Glomerular endothelial cell (primary cell): ENCODE data around the gene UBXN6. TPM values are rescaled to one million over a fixed set of nuclear protein-coding genes. Genes with fewer than 3 reads are reported as not detected.

Source experiments
- DNase-seq: peaks from one replicate; pipeline ENCODE4 v3.0.0-alpha.2; 2011; ENCODE audit warnings: low read depth, low spot score; ENCODE audit errors: extremely low read depth
- total RNA-seq: library from RNA; depleted of rRNA; stranded (reverse); fragments of >200 nt; gene quantifications from 2 replicates; pipeline ENCODE4 v1.2.3, GENCODE V29; 2015

UBXN6 gene
- total RNA-seq, 1 donor from 2014 or later = 91.1 TPM

- no peak for DNase-seq
Measured at GRCh38 chr19:4443188-4443587, 14.4 kb downstream of the UBXN6 start.

DNA sequence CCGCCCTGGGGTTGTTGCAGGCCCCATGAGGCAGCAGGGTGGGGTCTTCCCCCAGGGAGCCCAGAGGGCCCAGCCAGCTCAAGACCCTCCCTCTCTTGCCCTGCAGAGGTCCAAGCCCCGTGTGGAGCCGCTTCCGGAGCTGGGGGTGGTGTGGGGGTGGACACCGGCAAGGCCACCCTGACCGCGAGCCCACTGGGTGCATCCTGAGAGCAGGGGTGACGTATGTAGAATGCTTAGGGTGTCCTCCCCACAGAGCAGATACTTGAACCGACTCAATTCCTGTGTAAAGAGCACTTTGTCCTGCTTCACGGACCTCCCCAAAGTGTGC lies 14.8 kb downstream of the UBXN6 start:
- DNase-seq = no peak

- DNase-seq = no peak
Measured at GRCh38 chr19:4441994-4442818, 15.4 kb downstream of the UBXN6 start.

DNA sequence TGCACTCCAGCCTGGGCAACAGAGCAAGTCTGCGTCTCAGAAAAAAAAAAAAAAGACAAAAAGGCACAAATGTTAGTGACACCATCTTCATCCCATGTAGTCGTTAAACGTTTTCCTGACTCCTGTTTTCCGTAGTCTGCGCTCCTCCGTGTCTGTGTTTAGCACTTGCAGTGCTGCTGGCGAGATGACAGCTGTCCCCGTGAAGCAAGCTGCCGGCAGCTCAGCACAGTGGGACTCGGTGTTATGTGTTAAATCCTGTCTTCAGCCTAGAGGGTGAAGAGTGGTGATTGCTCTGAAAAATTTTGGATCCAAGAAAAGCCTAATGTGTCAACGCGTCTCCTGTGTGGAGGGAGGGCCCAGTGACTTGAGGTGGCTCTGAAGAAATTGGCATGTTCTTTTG lies 18.4 kb downstream of the UBXN6 start:
- DNase-seq = no peak

DNA sequence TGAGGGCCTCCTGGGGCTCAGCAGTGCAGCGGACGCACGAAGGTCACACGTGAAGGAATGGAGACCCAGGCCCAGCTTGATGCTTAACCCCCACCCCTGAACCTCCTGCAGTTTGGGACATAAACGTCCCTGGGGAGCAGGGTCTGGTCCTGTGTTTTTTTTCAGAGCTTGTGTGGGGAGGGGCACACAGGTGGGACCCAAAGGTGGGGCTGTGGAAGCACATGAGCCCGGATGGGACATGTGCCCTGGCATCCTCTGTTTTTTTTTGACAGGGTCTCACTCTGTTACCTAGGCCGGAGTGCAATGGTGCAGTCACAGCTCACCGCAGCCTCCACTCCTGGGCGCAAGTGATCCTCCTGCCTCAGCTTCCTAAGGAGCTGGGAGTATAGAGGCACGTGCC lies 20.5 kb downstream of the UBXN6 start:
- no peak for DNase-seq

DNA sequence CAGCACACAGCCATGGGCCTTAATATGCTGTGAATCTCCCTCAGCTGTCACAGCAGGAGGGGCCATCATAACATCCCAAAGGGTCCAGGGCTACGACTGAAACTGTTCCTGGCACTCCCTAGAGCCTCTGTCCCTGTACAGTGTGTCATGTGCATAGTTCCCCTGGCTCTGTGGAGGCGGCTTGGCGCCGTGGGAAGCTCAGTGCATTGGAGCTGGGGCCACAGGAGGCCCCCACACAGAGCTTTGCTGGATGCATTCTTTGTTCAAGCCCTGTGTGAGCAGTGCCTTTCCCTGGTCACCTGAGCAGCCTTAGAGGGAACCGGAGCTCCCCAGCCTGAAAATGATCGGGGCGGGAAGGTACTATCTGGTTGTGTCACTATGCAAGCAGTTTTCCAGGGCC lies 21.4 kb downstream of the UBXN6 start:
- DNase-seq = no peak

GRCh38 chr19:4434391-4434790 lies 23.2 kb downstream of the UBXN6 start:
- DNase-seq = no peak

DNA sequence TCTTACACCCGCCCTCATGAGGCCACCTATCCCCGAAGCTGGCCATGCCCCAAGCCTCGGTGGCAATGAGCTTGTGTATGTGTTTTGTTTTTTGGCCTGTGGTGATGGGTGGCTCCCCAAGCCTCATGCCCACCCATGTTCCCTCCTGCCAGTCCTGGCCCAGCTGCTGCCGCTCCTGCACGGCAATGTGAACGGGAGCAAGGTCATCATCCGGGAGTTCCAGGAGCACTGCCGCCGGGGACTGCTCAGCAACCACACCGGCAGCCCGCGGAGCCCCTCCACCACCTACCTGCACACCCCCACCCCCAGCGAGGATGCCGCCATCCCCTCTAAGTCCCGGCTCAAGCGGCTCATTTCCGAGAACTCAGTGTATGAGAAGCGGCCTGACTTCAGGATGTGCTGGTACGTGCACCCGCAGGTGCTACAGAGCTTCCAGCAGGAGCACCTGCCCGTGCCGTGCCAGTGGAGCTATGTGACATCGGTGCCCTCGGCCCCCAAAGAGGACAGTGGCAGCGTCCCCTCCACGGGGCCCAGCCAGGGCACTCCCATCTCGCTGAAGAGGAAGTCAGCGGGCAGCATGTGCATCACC lies 24.6 kb downstream of the UBXN6 start:
- DNase-seq = no peak

DNA sequence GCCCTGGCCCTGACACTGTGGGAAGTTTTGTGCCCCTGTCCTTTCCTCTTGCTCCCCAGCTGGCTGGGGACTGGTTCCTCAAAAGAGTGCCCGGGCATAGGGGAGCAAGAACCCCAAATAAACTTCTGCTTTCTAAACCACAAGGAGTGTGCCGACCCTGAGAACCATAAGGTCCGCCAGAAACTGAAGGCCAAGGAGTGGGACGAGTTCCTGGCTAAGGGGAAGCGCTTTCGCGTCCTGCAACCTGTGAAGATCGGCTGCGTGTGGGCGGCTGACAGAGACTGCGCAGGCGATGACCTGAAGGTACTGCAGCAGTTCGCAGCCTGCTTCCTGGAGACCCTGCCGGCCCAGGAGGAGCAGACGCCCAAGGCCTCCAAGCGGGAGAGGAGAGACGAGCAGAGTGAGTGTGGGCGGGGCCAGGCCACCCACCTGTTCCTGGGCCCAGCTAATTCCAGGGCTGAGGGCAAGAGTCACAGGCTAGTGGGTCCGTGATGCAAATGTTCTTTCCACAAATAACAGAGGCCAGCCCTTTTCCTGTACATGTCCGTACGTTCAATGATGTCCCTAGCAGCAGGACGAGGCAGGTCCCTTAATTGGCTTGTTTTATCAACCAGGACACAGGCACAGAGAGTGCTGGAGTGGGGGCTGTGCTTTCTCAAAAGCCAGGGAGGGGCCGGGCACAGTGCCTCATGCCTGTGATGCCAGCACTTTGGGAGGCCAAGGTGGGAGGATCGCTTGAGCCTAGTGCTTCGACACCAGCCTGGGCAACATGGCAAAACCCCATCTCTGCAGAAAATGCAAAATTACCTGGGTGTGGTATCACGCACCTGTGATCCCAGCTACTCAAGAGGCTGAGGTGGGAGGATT lies 25.6 kb downstream of the UBXN6 start:
- DNase-seq = no peak

DNA sequence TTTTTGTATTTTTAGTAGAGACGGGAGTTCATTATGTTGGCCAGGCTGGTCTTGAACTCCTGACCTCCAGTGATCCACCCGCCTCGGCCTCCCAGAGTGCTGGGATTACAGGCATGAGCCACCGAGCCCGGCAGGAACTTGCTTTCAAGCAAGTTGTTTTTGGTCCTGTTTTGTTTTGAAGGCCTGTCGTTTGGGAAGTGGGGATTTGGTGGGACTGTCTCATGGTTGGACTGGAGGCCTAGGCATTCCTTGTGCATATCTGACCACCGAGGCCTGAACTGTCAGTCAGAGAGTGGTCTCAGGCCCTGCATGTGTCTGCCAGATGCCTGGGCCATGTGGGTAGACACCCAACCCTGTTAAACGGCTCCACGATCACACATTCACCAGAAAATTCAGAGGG lies 26.3 kb downstream of the UBXN6 start:
- DNase-seq = no peak

- no peak for DNase-seq
Measured at GRCh38 chr19:4430760-4431159, 26.8 kb downstream of the UBXN6 start.

GRCh38 chr19:4429771-4430171 lies 27.8 kb downstream of the UBXN6 start:
- no peak for DNase-seq

GRCh38 chr19:4429256-4429655 lies 28.3 kb downstream of the UBXN6 start:
- DNase-seq = no peak

DNA sequence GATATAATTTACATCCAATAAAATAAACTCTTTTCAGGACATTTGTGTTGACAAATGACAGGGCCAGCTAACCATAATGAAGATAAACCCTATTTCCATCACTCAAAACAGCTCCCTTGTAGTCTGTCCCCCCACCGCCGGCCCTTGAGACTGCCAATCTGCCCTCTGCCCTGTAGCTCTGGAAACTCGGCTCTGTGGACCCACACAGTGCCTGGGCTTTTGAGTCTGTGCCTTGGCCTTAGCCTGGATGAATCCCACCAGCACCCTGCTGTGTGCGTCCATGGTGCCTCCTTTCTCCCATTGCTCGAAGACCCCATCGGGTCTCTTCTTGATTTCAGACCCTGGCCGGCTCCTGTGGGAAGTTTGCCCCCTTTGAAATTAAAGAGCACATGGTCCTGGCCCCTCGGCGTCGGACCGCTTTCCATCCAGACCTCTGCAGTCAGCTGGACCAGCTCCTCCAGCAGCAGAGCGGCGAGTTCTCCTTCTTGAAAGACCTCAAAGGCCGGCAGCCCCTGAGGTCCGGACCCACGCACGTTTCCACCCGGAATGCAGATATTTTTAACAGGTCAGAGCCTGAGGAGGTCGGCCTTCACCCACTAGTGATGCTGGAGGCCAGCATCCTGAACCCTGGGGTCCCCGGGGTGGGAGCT lies 29.1 kb downstream of the UBXN6 start:
- no peak for DNase-seq

GRCh38 chr19:4425537-4425936 lies 32.1 kb downstream of the UBXN6 start:
- DNase-seq = no peak

DNA sequence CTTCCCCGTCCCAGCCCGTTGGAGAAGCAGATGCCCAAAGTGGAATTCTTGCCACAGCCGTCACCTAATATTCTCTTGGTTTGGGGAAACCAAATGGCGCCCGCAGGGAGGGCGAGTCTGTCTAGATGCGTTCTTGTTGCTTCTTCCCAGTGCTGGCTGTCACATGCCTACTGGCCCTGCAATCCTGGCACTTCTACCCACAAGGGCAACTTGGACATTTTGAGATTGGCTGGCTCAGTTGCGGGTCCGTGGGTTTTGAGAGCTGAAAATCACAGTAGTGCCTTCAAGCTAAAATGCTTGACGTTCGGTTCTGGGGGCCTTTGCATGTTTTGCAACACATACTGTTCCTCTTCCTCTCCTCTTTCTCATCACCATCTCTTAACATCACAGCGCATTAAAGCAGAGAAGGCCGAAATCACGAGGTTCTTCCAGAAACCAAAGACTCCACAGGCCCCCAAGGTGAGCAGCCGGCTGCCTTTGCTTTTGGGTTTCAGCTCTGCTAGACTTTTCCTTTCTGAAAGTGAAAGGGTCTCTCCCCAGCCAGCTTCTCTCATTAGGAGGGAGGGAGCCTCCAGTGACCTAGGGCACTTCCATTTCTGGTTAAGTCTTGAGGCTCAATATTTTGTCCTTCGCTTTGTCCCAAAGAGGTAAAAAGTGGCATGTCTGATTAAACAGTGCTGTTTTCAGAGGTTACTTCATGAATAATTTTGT lies 34.0 kb downstream of the UBXN6 start:
- DNase-seq = no peak

GRCh38 chr19:4416268-4416667 lies 41.3 kb downstream of the UBXN6 start:
- DNase-seq = no peak

- no peak for DNase-seq
Measured at GRCh38 chr19:4415352-4415751, 42.2 kb downstream of the UBXN6 start.

DNA sequence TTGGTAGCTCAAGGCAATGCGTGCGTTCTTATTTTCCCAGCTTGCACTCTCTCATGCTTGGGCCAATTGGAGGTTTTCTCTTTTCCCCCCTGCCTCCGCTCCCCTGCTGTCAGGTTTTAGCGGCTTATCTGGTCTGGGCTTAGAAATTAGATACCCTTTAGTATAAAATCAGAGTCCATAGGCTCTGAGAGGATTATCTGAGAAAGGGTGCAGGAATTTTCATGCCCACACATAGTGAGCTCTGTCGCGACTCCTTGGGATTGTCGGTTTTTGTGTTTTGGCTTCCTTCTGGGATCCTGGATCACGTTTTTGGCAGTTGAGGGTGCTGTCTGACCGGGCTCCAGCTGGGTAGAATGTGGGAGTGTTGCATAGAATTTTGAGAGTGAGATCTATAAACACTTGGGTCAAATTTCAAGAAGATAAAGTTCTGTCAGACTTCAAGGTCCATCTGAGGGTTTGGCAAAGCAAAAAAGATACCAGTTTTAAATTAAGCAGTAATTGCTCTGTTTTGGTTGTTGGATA lies 42.7 kb downstream of the UBXN6 start:
- DNase-seq = no peak

DNA sequence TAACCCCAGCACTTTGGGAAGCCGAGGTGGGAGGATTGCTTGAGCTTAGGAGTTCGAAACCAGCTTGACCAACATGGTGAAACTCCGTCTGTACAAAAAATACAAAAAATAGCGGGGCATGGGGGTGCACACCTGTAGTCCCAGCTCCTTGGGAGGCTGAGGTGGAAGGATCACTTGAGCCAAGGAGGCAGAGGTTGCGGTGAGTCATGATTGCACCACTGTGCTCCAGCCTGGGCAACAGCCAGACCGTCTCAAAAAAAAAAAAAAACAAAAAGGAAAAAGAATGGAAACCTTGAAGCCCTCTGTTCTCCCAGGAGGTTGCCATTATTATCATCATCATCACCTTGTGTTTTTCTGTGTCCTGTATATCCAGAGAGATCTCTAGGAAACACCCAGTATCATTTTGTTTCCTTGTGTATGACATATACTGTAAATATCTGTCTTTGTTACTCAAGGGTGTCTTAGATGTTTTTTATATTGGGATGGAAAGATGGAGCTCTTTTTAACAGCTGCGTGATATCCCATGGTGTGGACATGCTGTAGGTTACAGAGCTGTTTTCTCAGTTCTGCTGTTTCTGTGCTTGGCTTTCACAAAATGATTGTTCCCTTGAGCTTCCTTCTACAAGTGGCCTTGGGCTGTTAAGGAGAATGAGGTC lies 43.3 kb downstream of the UBXN6 start:
- DNase-seq = no peak
